Breast epithelium (tissue), 3 donors: ENCODE results near the gene NEO1.

ENCODE experiments used
- POLR2AphosphoS5 ChIP-seq, 3 donors: sonication (generic); formaldehyde crosslinking; IDR thresholded peaks; one replicate each; pipeline ENCODE4 v1.6.1; 2017; ENCODE audit warnings: antibody characterized with exemption in 3 of 3
- TF ChIP-seq, protein P1 (sequence below), 3 donors: fragments of 450-650 bp; IDR thresholded peaks; one replicate each; pipeline ENCODE4 v1.5.1; 2016 to 2017; ENCODE audit warnings: antibody characterized with exemption in 3 of 3, mild to moderate bottlenecking in 3 of 3, moderate library complexity in 3 of 3

DNA sequence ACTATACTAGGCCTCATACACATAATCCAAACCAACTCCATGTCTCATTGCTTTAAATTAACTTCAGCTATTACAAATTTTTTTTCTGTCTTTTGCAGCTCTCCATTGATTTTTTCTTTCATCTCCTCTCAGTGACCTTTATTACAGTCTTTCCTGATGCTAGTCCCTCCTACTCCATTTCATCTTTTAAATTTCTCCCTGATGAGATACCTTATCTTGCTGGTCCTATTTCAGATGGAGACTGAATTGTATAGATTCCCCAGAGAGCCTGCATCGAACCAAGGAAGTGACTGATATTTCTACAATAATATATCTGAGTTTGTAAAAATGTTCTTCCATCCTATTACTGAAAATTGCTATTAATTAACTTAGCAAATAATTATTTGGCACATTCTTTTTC, 45.7 kb upstream of the NEO1 start:
- TF ChIP-seq, protein P1, sequence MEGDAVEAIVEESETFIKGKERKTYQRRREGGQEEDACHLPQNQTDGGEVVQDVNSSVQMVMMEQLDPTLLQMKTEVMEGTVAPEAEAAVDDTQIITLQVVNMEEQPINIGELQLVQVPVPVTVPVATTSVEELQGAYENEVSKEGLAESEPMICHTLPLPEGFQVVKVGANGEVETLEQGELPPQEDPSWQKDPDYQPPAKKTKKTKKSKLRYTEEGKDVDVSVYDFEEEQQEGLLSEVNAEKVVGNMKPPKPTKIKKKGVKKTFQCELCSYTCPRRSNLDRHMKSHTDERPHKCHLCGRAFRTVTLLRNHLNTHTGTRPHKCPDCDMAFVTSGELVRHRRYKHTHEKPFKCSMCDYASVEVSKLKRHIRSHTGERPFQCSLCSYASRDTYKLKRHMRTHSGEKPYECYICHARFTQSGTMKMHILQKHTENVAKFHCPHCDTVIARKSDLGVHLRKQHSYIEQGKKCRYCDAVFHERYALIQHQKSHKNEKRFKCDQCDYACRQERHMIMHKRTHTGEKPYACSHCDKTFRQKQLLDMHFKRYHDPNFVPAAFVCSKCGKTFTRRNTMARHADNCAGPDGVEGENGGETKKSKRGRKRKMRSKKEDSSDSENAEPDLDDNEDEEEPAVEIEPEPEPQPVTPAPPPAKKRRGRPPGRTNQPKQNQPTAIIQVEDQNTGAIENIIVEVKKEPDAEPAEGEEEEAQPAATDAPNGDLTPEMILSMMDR (IDR thresholded peaks at IDR 0.05): no peak
- no peak for TF ChIP-seq POLR2AphosphoS5 (IDR thresholded peaks at IDR 0.05)
